LNCAP (cell line): Measurements from ENCODE around the gene ROBO4.

Experiments used
- CTCF ChIP-seq: fragments of 450-650 bp; IDR thresholded peaks from 2 replicates; pipeline ENCODE4 v1.5.1; 2017; ENCODE audit warnings: mild to moderate bottlenecking

ROBO4 gene

GRCh38 chr11:124874571-124875255 is 23.0 kb downstream of the ROBO4 start:
- no peak for TF ChIP-seq CTCF

GRCh38 chr11:124873951-124874350 is 23.7 kb downstream of the ROBO4 start:
- no peak for TF ChIP-seq CTCF

DNA sequence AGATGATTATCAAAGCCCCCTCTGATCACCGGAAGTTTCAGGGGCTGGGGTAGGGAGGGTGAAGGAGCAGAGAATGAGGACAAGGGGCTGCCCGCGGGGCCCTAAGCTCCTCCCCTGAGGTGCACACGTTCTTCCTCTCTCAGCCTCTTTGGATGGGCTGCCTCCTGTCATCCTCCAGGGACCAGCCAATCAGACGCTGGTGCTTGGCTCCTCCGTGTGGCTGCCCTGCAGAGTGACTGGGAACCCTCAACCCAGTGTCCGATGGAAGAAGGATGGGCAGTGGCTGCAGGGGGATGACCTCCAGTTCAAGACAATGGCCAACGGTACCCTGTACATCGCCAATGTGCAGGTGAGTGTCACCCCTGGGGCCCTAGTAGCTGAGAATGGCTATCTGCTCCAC is 24.9 kb downstream of the ROBO4 start:
- no peak for TF ChIP-seq CTCF

- no peak for TF ChIP-seq CTCF
These were observed 25.4 kb downstream of the ROBO4 start for GRCh38 chr11:124872280-124872679.

GRCh38 chr11:124870430-124870829 is 27.2 kb downstream of the ROBO4 start:
- TF ChIP-seq CTCF: no peak

DNA sequence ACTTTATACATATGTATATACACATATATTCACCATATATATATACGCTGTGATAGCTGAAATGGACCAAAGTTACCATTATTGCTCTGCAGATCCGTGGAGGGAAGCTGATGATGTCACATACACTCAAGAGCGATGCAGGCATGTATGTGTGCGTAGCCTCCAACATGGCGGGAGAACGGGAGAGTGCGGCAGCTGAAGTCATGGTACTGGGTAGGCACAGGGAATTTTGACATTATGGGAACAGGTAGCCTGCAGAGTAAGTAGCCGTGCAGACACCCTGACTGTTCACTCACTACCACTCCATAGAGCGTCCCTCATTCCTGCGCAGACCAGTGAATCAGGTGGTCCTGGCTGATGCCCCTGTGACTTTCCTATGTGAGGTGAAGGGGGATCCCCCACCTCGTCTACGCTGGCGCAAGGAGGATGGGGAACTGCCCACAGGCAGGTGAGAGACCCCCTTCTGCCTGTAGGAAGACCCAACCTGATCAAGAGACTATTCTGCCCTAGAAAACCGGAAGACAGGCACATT is 27.7 kb downstream of the ROBO4 start:
- no peak for TF ChIP-seq CTCF

- no peak for TF ChIP-seq CTCF
These were observed 28.3 kb downstream of the ROBO4 start for GRCh38 chr11:124869331-124869730.
